HG03159 (cell line): ENCODE data around the gene PODXL.
"Not testable (repeated sequence)": the region's sequence is repeated elsewhere in the genome, so short reads cannot be mapped to it uniquely, and the experiment has no call there.

Source experiments
- ATAC-seq: cut with Tn5 transposase; IDR thresholded peaks from one replicate; pipeline ENCODE4 v1.9.1; 2021; ENCODE audit warnings: mild to moderate bottlenecking, moderate library complexity; ENCODE audit not compliant: unreplicated experiment

The PODXL gene

DNA sequence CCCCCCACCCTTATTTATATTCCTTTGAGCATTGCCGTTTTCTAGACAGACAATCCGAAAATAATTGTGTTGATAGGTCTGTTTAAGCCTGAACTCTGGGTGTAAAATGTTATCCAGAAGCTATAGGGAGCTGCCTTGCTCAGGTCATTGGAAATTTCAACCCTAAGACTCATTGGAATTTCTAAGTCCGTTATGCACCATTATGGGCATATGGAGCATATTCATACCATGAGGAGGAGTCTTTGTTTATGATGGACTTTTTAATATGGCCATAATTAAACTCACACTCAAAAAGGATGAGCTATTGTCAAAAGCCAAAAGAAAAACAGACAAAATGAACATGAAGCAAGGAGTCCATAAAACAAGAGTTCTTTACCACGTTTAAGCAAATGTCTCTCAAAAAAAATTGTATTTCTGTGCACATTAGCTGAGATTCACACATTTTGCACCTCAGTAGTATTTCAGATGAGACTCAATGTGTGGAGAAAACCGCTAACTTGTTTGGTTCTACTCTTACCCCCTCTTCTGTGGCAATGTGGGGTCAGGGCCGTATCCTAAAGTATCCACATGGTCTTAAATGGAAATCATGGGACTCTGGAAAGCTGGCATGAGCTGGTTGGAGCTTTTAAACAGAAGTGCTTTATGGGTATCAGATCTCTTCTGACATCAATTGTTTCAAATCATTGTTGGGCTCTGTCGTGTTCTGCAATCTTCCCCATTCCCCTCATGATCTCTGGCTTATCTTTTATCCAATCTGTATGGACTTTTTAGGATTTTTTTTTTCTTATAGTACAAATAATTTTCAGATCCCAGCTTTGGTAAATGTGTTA, 60.5 kb downstream of the PODXL start:
- no peak for ATAC-seq

DNA sequence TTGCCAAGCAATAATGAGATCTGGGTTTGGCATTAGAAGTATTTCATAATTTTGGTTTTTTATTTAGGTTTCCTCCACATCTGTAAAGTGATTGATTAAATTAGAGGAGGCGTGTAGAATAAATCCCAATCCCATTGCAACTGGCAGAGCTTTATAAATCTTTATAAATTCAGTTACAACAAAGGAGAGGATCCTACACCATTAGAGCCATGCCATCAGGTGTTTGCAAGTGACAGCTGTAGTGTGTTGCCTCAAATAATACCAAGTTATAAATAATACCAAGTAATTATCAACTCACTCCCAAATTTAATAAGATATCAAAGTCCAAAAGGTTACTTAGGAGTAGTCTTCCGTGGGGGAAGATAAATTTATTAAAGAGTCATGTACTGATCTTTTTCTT, 62.2 kb downstream of the PODXL start:
- ATAC-seq = no peak

DNA sequence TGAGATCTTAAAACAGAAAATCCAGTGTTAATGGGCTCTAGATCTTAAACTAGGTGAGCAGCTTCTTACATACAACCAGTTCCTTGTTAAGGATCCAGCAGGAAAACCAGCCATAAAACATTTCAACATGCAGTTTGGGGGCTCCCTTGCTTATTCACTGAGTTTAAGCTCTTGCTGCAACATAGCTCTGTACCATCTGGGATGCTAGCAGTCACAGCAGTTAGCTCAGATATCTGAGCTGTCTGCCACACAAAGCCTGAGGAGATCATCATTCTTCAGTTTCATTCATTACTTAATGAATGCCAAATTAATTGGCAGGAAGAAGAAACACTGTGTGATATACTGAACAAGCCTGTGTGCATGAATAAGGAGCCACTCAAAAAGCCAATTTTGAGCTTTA, 62.8 kb downstream of the PODXL start:
- no peak for ATAC-seq

DNA sequence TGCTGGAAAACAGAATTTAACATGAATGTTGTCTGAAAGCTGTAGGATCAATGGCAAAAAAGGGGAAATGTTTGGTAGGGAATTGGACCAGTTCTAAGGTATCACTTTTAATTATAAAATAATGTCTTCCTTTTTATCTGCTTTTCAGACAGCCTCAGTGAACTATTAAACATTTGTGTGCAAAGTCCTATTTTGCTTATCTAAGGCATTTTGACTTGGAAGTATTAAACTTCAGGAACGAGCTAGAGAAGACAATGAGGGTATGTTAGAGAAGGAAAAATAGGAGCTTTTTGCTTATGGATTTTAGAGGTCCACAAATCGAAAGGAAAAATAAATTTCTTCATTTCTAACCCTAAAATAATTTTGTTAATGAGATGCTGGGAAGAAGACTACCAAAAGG, 63.3 kb downstream of the PODXL start:
- no peak for ATAC-seq

DNA sequence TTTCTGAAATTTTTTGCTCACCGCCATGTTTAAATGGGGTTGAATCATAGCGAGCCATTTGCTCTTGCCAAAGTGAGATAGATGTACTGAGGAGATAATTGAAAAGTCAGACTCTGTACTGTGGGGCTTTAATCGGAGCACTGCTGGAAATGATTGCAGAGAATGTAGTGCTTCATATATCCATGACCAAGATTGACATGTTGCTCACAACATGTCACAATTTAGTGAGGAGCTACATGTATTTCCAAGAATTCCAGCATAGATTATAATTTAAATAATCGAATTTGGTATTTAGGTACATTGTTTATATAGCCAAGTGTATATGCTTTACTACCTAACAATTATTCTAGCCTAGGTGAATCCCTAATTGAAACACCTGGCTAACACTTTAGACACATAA, 66.5 kb downstream of the PODXL start:
- no peak for ATAC-seq

DNA sequence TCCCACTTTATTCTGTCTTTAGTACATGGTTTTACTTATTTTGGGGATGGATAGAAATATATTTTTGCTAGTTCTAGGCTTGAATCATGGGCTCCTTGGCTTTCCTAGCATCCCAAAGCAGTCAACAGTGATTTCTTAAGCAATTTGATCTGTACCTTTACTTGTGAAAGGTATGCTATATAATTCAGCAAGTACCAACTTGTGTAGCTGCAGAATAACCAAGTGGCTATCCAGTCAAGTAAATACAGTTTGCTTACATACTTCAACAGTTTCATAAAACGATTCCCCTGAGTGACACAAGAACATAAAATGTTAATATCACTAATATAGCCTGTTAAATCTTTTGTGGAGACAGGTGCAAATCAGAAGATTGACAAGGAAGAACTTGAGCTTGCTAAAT, 67.2 kb downstream of the PODXL start:
- no peak for ATAC-seq

DNA sequence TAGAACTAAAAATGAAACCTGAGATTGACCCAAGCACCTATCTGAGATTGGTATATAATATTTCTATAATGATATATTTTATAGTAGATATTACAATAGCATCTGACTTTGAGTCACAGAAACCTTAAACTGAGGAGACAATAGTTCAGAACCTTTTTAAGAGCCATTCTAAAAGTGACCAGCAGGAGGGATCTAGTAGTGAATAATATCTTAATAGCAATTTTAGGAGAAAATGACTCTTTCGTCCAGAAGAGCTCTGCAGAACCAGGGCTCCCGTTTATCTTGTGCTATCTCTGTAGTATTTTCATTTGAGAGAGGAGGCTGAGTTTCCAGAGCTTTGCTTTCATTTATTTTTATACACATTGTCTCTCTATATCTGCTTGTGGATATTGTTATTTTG, 68.1 kb downstream of the PODXL start:
- ATAC-seq = no peak

DNA sequence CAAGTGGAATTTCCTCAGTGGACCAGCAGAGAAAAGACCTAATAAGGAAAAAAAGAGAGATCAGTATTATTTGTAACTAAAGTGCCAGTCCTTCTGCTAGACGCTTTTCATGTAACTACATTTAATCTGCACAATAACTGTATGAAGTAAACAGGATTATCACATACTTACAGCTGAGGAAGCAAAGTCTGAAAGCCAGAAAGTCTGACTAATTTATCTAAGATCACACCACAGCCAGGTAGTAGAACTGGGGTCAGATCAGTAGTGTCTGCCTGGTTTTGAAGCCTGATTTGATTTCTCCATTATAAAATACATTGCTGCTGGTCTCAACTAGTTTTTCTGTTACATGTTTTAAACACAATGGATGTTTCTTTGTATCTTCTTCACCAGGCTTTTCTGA, 69.2 kb downstream of the PODXL start:
- no peak for ATAC-seq

DNA sequence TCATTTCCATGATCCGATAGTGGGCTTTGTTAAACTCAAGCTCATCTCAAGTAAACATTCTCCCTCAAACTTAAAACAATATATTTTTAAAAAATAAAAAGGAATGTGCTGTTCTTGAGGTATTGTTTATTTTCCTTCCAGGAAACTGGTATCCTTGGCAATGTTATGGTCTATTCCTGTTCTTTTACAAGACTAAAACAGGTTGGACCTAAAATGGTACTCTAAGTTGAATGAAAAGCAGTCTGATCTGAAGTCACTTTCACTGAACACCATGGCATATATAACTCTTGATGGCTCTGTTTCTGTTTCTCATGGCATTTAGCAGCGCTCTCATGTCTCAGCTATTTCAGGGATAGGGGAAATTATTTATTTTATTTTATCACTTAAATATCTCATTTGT, 70.1 kb downstream of the PODXL start:
- ATAC-seq = no peak

DNA sequence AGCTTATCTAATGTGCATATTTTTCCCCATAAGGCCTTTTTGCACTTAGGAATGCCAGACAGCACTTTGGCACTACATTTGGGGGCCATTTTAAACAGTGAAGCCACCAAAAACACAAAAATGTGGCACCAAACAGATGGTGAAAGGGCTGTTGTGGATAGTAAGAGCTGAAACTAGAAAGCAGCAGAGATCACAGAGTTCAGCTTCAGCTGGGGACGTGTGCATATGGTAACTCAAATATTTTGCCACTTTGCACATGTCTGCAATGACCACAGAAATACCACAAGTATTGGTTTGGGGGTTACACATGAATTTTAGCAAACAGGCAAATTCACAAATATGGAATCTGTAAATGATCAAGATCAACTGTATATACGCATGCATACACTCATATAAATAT, 72.8 kb downstream of the PODXL start:
- no peak for ATAC-seq

DNA sequence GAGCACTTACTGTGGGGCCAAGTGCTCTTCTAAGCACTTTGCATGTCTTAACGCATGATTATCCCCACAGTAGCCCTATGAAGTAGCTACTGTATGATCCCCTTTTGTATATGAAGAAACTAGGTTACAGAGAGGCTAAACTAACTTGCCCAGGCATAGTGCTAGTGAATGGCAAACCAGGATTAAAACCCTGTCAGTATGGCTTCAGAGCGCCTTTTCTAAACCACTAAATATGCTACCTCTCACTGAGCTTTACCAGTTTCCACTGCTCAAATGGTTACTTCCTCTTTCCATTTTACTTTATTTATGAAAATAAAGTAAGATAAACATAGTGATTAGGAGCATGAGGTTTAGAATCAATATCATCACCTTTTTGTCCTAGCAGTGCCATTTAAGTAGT, 73.6 kb downstream of the PODXL start:
- ATAC-seq = peak; percentile 68

DNA sequence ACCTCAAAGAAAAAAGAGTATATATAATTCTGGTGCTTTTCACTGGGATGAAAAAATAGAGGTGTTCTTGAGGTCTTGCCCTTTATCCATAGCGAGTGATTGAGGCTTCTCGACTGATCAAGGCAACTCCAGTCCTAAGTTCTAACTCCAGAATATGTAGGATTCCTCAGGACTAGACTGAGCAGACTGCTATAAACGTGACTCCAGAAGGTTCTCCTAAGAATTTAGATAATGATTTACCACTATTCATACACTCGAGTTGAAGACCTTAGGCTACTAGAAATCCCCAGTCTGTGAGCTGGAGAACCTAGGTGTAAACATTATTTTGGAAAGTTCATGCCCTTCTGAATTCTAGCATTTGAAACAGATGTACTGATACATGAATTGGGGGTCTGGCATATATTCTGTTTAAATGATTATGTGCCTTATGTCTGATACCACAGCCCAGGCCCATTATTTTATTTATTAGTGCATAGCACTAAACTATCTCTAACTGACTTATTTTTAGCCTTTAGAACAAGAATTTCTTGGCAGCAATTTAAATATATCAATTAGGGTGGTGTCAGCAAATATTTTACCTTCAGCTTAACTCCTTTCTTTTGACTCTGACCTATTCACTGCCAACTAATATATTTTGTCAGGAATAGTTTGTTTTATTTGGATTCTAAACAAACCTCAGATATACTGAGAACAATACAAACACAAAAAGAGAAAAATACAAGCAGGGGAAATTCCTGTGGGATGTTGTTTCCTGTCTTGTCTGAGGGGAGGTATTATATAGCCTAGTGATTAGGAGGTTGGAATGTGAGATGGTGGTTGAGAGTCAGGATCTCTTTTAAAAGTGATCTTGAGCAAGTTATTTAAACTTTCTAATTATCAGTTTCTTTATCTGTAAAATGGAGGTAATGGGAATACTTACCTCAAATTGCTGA, 75.8 kb downstream of the PODXL start:
- no peak for ATAC-seq

DNA sequence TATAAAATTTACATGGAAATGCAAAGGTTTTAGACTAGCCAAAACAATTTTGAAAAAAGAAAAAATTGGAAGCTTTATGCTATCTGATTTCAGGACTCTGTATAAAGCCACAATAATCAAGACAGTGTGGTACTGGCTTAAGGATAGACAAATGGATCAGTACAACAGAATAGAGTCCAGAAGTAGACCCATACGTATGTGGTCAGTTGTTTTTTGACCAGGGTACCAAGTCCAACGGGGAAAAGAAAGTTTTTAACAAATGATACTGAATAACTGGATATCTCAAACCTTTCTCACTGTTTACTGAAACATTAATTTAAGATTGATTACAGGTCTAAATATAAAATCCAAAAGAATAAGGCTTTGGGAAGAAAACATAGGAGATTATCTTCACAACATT, 79.7 kb downstream of the PODXL start:
- ATAC-seq = no peak

DNA sequence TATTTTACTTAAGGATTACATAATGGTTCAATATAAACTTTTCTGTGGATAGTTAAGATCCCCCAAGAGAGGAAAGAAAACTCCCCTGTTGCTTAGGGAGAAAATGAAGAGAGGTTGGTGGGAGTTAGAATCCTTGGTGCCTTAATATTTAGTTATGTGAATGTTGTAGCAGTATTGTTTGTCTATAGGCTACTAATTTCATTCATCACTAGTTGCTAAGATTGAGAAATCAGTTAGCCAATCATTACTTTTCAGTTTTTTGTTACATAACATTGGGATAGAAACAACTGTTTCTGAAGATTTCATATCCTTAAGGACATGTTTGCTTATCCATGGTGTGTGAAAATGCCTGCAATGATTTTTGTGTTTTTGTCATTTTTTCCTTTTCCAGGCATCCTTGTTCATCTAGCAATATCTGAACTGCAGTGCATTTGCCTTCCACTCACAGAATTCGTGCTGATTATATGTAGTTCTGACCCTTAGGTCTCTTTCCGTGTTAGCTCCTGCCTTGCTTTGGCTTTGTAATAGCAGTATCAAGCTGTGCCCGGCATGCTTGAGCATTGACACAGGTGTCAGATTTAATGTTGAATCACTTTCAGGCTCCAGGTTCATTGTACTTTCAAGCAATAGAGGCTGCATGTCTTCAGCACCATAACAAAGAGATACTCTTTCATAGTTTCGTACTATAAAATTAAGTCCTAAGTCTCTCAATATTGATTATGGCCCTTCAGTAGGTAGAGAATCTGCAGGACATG, 85.0 kb downstream of the PODXL start:
- ATAC-seq = no peak

DNA sequence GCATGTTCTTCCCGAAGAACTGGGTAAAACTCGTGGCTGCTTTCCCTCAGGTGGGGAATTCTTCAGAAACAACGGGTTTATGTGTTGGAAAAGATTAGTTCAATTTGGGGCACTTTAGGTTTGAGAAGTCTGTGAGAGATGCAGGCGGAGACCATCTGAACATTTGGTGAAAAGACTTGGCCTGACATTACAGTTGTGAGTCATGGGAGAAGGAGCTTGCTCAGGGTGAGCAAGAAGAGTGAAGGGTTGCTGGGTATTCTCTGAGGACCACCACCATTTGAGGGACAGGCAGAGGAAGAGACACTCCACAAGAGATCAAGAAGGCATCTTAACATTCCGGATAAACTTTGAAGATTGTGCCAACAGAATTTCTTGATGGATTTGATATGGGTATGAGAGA, 88.6 kb downstream of the PODXL start:
- no peak for ATAC-seq

DNA sequence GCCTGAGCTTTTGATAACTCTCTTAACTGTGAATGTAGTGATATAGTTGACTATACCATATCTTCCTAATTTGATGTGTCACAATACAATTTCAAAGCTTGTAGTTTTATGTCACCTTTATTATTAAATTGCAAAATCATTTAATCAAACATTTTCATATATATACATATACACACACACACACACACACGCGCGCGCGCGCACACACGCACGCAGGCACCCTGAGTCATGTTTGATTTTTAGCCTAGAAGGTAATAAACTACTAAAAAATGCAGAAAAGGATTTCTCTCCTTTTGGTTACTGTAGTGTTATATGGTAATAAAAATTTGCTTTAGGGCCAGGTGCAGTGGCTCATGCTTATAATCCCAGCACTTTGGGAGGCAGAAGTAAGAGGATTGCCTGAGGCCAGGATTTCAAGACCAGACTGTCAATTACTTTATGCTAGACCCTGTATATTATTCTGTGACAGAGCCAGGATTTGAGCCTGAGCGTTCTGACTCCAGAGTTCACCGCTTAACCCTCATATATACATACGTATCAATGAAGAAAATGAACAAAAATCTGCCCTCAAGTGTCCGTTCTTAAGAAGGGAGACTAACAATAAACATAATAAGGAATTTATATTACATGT, 89.6 kb downstream of the PODXL start:
- ATAC-seq = no peak

DNA sequence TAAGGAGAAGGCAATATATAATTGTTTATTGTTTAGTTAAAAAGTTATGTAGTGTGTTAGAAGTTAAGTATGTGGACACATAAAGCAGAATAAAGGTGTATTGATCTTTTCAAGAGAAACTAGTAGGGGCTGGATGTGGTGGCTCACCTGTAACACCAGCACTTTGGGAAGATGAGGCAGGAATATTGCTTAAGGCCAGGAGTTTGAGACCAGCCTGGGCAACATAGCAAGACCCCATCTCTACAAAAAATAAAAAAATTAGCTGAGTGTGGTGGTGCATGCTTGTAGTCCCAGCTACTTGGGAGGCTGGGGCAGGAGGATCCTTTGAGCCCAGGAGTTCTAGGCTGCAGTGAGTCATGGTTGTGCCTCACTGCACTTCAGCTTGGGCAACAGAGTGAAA, 93.7 kb downstream of the PODXL start:
- ATAC-seq = not testable (repeated sequence)

DNA sequence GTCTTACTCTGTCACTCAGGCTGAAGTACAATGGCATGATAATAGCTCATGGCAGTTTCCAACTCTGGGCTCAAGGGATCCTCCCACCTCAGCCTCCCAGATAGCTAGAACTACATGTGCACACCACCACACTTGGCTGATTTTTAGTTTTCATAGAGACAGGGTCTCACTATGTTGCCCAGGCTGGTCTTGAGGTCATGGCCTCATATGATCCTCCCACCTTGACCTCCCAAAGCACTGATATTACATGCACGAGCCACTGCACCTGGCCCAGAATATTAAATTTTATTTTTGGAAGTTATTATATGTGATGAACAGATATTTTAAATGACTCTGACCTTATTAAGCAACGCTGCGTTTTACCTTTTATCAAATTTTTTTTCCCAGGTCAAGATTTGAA, 94.4 kb downstream of the PODXL start:
- no peak for ATAC-seq

DNA sequence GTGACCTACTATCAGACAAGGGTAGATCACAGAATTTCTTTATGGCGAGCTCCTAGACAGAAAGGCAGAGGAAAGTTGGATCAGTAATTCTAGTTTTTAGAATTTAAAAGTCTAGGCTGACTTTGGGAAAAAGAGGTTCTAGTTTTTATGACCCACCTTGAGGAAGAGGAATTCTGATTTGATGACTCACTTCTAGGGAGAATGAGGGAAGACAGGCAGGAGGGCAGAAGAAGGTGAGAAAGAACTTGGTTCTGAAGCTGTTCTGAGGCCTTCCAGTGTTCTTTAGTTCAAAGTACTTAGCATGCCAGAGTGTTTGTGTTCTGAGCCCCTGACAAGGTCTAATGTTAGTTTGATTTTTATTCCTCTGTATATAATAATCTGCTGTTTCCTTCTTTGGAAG, 97.2 kb downstream of the PODXL start:
- no peak for ATAC-seq

DNA sequence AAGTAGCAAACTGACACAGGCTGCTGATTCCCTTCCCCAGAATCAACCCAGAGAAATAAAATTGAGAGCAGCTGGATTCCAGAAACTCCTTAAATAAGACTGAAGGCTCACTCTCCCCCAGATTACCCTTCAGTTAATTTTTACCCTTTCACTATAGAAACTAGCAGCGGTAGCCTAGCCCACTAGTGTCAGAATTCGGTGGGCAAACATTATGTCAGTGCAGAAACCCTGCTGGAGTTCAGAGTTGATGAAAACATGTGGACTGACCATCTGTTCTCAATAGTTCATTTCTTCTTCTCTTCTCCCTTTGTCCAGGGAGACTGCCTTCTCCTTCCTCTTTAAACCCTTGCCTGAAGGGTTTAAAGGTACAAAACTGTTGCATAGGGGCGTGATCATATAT, 100.1 kb downstream of the PODXL start:
- no peak for ATAC-seq

DNA sequence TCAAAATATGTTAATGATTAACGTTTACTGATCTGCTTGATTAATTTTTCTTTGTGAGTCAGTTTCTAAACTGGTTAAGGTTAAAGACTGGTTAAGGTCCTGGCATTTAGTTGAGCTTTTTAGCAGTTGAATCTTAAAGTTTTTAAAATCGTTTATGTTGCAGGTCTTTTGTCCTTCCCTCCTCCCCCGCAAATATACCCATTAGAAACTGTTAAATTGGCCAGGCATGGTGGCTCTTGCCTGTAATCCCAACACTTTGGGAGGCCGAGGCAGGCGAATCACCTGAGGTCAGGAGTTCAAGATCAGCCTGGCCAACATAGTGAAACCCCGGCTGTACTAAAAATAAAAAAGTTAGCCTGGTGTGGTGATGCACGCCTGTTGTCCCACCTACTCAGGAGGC, 100.9 kb downstream of the PODXL start:
- no peak for ATAC-seq
